Activated T-helper 17 cell treated with anti-CD3 and anti-CD28 coated beads, Interleukin-2, amount 50 U/mL, for 72 hours (primary cell): ENCODE data around the gene UQCC5. TPM values are rescaled to one million over a fixed set of nuclear protein-coding genes. Genes with fewer than 3 reads are reported as not detected.
"Not testable (repeated sequence)": the region's sequence is repeated elsewhere in the genome, so short reads cannot be mapped to it uniquely, and the experiment has no call there.

ENCODE experiments used
- ATAC-seq: fragments of 150-1000 bp; cut with Tn5 transposase; replicated peaks from 2 replicates; pipeline ENCODE4 v1.10.0; 2021; ENCODE audit warnings: mild to moderate bottlenecking, moderate library complexity
- H3K27ac Mint-ChIP-seq: one replicate; pipeline ENCODE4 v1.8.0; 2022; ENCODE audit warnings: mixed read lengths
- H3K27me3 Mint-ChIP-seq: one replicate; pipeline ENCODE4 v1.8.0; 2022; ENCODE audit warnings: mixed read lengths
- H3K36me3 Mint-ChIP-seq: one replicate; pipeline ENCODE4 v1.8.0; 2022; ENCODE audit warnings: low read depth, mild to moderate bottlenecking, mixed read lengths
- H3K4me1 Mint-ChIP-seq: one replicate; pipeline ENCODE4 v1.8.0; 2022; ENCODE audit warnings: mixed read lengths
- H3K4me3 Mint-ChIP-seq: one replicate; pipeline ENCODE4 v1.8.0; 2022; ENCODE audit warnings: mild to moderate bottlenecking, mixed read lengths
- H3K9me3 Mint-ChIP-seq: one replicate; pipeline ENCODE4 v1.8.0; 2022; ENCODE audit warnings: mixed read lengths
- total RNA-seq, 2 donors: library from RNA; stranded (reverse); gene quantifications; one replicate each; pipeline ENCODE4 v1.2.3, GENCODE V29; 2022

UQCC5 gene
- total RNA-seq, 2 donors from 2014 or later: 7.9 to 12.0 TPM

GRCh38 chr3:52523386-52524257, 12.8 kb upstream of the UQCC5 start:
- H3K4me1 Mint-ChIP-seq: no peaks in the 10 kb centered on the region
- no peak overlapping the region for H3K27ac Mint-ChIP-seq
- H3K36me3 Mint-ChIP-seq: no peaks in the 10 kb centered on the region
- no peaks in the 10 kb centered on the region for H3K27me3 Mint-ChIP-seq
- no peaks in the 10 kb centered on the region for H3K9me3 Mint-ChIP-seq
- no peak overlapping the region for H3K4me3 Mint-ChIP-seq
- ATAC-seq: no peak

- Mint-ChIP-seq H3K27me3 (no peaks in the 10 kb centered on the region), H3K9me3 (no peaks in the 10 kb centered on the region), H3K4me1 (no peaks in the 10 kb centered on the region), H3K27ac (no peak overlapping the region), H3K36me3 (no peaks in the 10 kb centered on the region), H3K4me3 (no peak overlapping the region)
- ATAC-seq: no peak
Measured at GRCh38 chr3:52524258-52524751, 12.1 kb upstream of the UQCC5 start.

DNA sequence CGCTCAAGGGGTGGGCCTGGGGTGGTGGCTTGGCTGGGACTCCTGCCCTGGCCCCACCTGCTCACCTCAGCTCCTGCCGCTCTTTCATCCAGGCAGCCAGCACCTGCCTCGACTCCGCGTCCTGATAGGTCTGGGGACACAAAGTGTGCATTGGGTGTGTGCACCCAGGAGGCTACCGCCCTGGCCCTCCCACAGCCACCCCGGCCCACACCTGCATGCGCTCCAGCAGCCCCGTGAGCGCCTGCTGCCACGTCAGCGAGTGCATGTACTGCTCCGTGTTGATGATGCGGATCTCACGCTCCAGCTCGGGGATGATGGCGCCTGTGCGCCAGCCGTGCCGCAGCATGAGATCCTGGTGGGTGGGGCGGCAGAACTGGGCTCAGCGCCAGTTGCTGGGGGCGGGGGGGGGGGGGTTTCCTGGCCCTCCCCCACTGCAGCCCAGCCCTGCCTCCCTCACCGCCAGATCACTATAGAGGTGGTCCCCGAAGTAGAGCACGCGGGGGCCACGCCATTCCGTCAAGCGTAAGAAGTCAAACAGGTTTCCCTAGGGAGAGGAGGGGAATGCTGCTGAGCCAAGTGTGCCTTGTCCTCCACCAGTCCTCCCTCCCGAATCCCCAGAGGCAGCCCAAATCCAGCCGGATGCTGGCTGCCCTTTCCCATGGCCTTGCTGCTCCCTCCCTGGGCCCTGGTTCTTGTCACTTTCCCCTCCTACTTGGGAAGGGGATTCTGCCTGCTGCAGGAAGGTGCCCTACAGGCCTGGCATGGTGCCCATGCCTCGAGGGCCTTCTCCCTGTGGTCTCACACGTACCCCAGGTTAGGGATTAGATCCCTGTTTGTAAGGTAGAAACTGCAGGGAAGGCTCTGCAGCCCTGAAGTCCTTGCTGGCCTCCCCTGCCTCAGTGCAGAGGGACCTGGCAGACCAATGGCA, 11.4 kb upstream of the UQCC5 start:
- ATAC-seq: no peak
- Mint-ChIP-seq H3K27me3 (no peaks in the 10 kb centered on the region), H3K27ac (no peak overlapping the region), H3K36me3 (no peaks in the 10 kb centered on the region), H3K9me3 (no peaks in the 10 kb centered on the region), H3K4me3 (no peak overlapping the region), H3K4me1 (no peaks in the 10 kb centered on the region)

DNA sequence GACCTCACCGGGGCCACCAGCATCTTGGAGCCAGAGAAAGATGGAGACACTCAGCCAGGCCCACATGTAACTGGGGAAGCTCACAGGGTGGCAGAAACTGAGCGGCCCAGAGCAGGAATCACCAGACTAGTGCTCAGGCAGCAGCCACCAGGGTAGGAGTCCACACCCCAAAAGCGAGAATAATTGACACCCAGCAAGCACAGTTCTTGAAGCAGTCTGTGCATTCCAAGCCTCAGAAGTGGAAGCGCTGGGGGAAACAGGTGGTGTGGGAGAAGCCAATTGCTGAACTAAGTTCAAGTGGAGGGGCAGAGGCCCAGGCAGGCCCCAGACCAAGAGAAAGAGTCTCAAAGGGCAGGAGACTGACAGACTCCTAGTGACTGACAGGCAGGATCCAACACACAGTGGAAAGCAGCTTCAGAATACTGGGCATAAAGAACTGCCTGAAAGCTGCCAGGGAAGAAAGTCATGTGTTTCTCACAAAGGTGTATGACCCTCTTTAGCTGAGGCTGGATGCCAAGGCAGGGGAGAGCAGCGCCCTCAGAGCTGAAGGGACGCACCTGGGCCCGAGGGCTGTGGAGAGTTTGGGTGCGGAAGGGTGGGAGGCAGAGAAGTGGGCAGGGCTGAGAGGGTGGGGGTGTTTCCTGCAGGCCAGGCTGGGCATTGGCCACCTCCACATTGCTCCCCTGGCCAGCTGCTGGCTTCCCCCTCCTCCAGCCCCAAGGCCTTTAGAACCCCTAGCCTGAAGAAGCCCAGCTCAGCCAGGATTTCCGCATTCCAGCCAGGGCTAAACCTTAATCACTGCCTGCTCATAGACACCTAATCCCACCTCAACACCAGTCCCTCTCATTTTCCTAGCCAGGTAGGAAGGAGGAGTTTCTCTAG, 10.5 kb upstream of the UQCC5 start:
- Mint-ChIP-seq H3K27ac (no peak overlapping the region), H3K36me3 (no peaks in the 10 kb centered on the region), H3K4me1 (no peaks in the 10 kb centered on the region), H3K27me3 (no peaks in the 10 kb centered on the region), H3K4me3 (no peak overlapping the region), H3K9me3 (no peaks in the 10 kb centered on the region)
- ATAC-seq: no peak

DNA sequence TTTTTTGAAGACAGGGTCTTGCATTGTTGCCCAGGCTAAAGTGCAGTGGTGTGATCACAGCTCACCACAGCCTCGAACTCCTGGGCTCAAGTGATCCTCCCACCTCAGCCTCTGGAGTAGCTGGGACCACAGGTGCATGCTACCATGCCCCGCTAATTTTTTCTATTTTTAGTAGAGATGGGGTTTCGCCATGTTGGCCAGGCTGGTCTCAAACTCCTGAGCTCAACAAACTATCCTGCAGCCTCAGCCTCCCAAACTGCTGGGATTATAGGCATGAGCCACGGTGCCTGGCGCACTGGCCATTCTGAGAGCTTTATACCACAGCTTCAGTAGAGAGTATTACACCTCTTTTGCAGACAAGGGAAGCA, 9.8 kb upstream of the UQCC5 start:
- not testable (repeated sequence) for H3K4me3 Mint-ChIP-seq, H3K4me1 Mint-ChIP-seq, H3K27me3 Mint-ChIP-seq, H3K27ac Mint-ChIP-seq, H3K36me3 Mint-ChIP-seq, H3K9me3 Mint-ChIP-seq, ATAC-seq

DNA sequence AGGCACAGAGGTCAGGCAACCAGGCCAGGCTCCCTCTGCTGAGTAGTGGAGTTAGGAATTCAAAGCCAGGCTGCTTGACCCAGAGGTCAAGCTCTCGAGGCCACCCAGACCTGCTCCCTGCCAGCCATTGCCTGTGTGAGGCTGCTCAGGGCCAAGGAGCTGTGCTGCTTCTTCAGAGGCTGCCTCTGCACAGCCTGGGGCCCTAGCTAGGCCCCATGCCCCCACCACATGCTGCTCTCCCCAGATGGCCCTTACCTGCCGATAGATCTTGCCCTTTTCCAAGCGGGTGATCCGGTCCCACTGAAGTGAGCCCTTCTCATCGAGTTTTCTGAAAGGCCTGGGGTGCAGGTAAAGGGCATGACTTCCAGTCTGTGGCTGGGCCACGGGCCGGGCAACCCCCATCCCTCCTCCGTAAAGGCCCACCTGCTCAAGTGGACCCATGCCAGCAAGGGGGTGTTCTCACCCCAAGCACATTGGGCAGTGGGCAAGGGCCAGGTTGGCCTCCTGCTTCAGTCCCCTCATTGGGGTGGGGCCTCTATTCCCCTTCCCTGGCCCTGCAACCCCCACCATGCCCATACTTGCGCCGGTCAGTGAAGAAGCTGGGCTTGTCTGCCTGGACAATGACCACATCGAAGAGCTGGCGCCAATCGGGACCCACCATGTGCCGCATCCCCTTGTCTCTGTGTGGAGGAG, 9.2 kb upstream of the UQCC5 start:
- ATAC-seq: no peak
- Mint-ChIP-seq H3K36me3 (no peaks in the 10 kb centered on the region), H3K4me1 (no peaks in the 10 kb centered on the region), H3K27me3 (no peaks in the 10 kb centered on the region), H3K9me3 (no peaks in the 10 kb centered on the region), H3K4me3 (no peak overlapping the region), H3K27ac (no peak overlapping the region)

GRCh38 chr3:52527732-52528585, 8.4 kb upstream of the UQCC5 start:
- Mint-ChIP-seq H3K27me3 (no peaks in the 10 kb centered on the region), H3K9me3 (no peaks in the 10 kb centered on the region), H3K4me3 (no peak overlapping the region), H3K36me3 (no peaks in the 10 kb centered on the region), H3K4me1 (no peaks in the 10 kb centered on the region), H3K27ac (no peak overlapping the region)
- ATAC-seq: no peak

GRCh38 chr3:52528586-52529375, 7.6 kb upstream of the UQCC5 start:
- H3K4me3 Mint-ChIP-seq: no peak overlapping the region
- H3K9me3 Mint-ChIP-seq: no peaks in the 10 kb centered on the region
- H3K4me1 Mint-ChIP-seq: no peaks in the 10 kb centered on the region
- H3K36me3 Mint-ChIP-seq: no peaks in the 10 kb centered on the region
- ATAC-seq: no peak
- no peak overlapping the region for H3K27ac Mint-ChIP-seq
- H3K27me3 Mint-ChIP-seq: no peaks in the 10 kb centered on the region

- no peak overlapping the region for H3K27ac Mint-ChIP-seq
- no peaks in the 10 kb centered on the region for H3K36me3 Mint-ChIP-seq
- no peaks in the 10 kb centered on the region for H3K9me3 Mint-ChIP-seq
- H3K4me3 Mint-ChIP-seq: no peak overlapping the region
- ATAC-seq: no peak
- H3K4me1 Mint-ChIP-seq: no peaks in the 10 kb centered on the region
- H3K27me3 Mint-ChIP-seq: no peaks in the 10 kb centered on the region
Measured at GRCh38 chr3:52529376-52530333, 6.8 kb upstream of the UQCC5 start.

GRCh38 chr3:52530918-52531826, 5.2 kb upstream of the UQCC5 start:
- Mint-ChIP-seq H3K36me3 (no peaks in the 10 kb centered on the region), H3K4me1 (peaks cover 4% of the 10 kb centered on the region), H3K27ac (no peak overlapping the region), H3K4me3 (no peak overlapping the region), H3K27me3 (no peaks in the 10 kb centered on the region), H3K9me3 (no peaks in the 10 kb centered on the region)
- no peak for ATAC-seq
